ENCODE measurements around the gene RCAN1.

DNA sequence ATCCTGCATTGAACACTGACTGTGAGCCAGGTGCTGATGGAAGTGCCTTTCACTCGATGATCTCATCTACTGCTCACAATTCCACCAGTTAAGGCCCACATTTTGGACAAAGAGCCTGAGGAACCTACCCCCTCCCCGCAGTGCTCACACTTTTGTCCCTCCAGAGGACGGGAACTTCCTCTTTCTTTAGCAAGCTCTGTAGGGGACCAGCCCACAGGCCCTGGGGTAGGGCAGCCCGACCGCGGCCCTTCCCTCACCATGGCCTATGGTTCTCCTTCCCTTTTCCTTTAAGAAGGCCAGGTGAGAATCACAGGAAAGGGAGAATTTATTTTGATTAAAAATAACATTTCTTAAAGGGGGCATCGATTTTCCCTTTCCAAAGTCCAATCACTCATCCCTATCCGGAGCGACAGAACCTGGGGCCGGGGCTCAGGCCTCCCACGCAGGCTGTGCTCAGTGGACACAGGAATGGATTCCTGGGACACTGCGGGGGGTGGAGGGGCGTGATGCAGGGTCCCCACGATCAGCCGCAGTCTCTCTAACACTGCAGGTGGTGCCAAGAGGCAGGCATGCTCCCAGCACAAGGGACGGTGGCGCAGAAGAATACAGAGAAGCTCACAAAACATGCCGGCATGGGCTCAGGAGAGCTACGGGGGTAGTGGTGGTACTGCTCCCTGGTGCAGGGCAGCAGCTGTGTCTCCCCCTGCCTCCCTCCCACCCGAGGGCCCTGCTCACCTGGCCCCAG, 94.0 kb downstream of the RCAN1 start:
- TF ChIP-seq CTCF (IDR thresholded peaks at IDR 0.05) (no peak), POLR2A (IDR thresholded peaks at IDR 0.05) (no peak), EP300 (IDR thresholded peaks at IDR 0.05) (no peak)
